K562 (cell line): ENCODE measurements around the gene TMTC4. TPM values are rescaled to one million over a fixed set of nuclear protein-coding genes. Genes with fewer than 3 reads are reported as not detected.

Experiments
- ATAC-seq: fragments of 200-7000 bp; cut with Tn5 transposase; 3 replicates; pipeline ENCODE4 v1.9.1; 2020; ENCODE audit warnings: moderate library complexity
- BruUV-seq: library from RNA; stranded (reverse); fragments of 400-500 nt; replicated peaks from 2 replicates; lab custom pipeline; 2021; lab: Mats Ljungman, UMichigan
- CTCF ChIA-PET: fragments of 300-600 bp; formaldehyde crosslinking; extraction: SDS; loops from one replicate; lab custom pipeline; 2021; ENCODE audit warnings: low intra/inter-chr PET ratio; lab: Yijun Ruan, JAX
- POLR2A ChIA-PET: fragments of 300-600, 350-650 bp; sonication (Branson Sonifier 250); formaldehyde crosslinking; extraction: SDS; loops from one replicate; lab custom pipeline; 2021; ENCODE audit warnings: antibody characterized with exemption, inconsistent platforms; lab: Yijun Ruan, JAX
- DNase-seq, 4 experiments: peaks; one replicate each; pipeline versions ENCODE4 v3.0.0 to v3.0.0-alpha.2; 2011 to 2018; ENCODE audit warnings: low spot score in 3 of 4, mixed read lengths in 3 of 4; ENCODE audit errors: extremely low read depth in 1 of 4
- FAIRE-seq: peaks from 2 replicates; lab custom pipeline; 2011; peaks lifted over from hg19 to GRCh38; lab: Jason Lieb, UNC
- H2AFZ ChIP-seq: 2 replicates; pipeline ENCODE4 v1.6.0; 2011; ENCODE audit warnings: low read depth, low read length, control low read depth, inconsistent platforms
- H3K27ac ChIP-seq: fragments of 200-600 bp; 3 replicates; pipeline ENCODE4 v1.8.0; 2011; ENCODE audit warnings: low read depth, mild to moderate bottlenecking, control low read depth, inconsistent platforms, low read length, moderate library complexity, mixed read lengths; ENCODE audit errors: extremely low read depth
- H3K27me3 ChIP-seq, 2 experiments: fragments of 300-600 bp in 1 of 2; 2 replicates in 1 of 2; 3 replicates in 1 of 2; pipeline versions ENCODE4 v1.6.0 to v1.8.0; 2011; ENCODE audit warnings: inconsistent platforms in 2 of 2, low read length in 2 of 2, mild to moderate bottlenecking in 1 of 2, mixed read lengths in 1 of 2, moderate library complexity in 1 of 2; ENCODE audit not compliant: control insufficient read depth in 2 of 2, insufficient read depth in 2 of 2
- H3K36me3 ChIP-seq: fragments of 300-600 bp; 3 replicates; pipeline ENCODE4 v1.8.0; 2011; ENCODE audit warnings: mild to moderate bottlenecking, low read length, inconsistent platforms; ENCODE audit not compliant: control insufficient read depth, insufficient read depth
- H3K4me1 ChIP-seq, 2 experiments: fragments of 200-600 bp in 1 of 2; replicated peaks in 1 of 2; 2 replicates in 1 of 2; 3 replicates in 1 of 2; pipeline versions ENCODE4 v1.5.1 to v1.8.0; 2011; ENCODE audit warnings: inconsistent platforms in 2 of 2, low read length in 2 of 2, mild to moderate bottlenecking in 1 of 2, mixed read lengths in 1 of 2, moderate library complexity in 1 of 2; ENCODE audit not compliant: control insufficient read depth in 2 of 2, insufficient read depth in 2 of 2
- H3K4me2 ChIP-seq: 2 replicates; pipeline ENCODE4 v1.6.1; 2011; ENCODE audit warnings: low read length, control low read depth, inconsistent platforms, mixed read lengths; ENCODE audit not compliant: insufficient read depth
- H3K4me3 ChIP-seq: fragments of 200-600 bp; sonication (generic), shearing (Covaris generic); 2 replicates; pipeline ENCODE4 v1.5.1; 2016; ENCODE audit warnings: control low read depth, inconsistent platforms
- H3K79me2 ChIP-seq: fragments of 200-600 bp; 3 replicates; pipeline ENCODE4 v1.8.0; 2011; ENCODE audit warnings: low read length, inconsistent platforms; ENCODE audit not compliant: control insufficient read depth, insufficient read depth
- H3K9ac ChIP-seq, 2 experiments: 2 replicates each; pipeline versions ENCODE4 v1.6.0 to v1.6.1; 2011; ENCODE audit warnings: low read depth in 2 of 2, low read length in 2 of 2, control low read depth in 1 of 2, inconsistent platforms in 1 of 2, mild to moderate bottlenecking in 1 of 2, mixed read lengths in 1 of 2; ENCODE audit not compliant: insufficient read depth in 1 of 2
- H3K9me1 ChIP-seq: one replicate; pipeline ENCODE4 v1.6.0; 2011; ENCODE audit warnings: inconsistent platforms, mild to moderate bottlenecking, low read length, moderate library complexity; ENCODE audit not compliant: control insufficient read depth, insufficient read depth
- H3K9me3 ChIP-seq: replicated peaks from 2 replicates; pipeline ENCODE4 v1.5.1; 2011; ENCODE audit warnings: low read depth, low read length, inconsistent platforms; ENCODE audit not compliant: control insufficient read depth, insufficient read depth
- H4K20me1 ChIP-seq: replicated peaks from 2 replicates; pipeline ENCODE4 v1.6.1; 2011; ENCODE audit warnings: low read length, inconsistent platforms, mixed read lengths; ENCODE audit not compliant: control insufficient read depth, insufficient read depth
- CBFB ChIP-seq: sonication (generic); formaldehyde crosslinking; IDR thresholded peaks from 2 replicates; pipeline ENCODE4 v1.4.0; 2020; ENCODE audit warnings: mild to moderate bottlenecking, missing genetic modification reagents
- CXXC5 ChIP-seq: fragments of 250-450 bp; sonication (Bioruptor Pico); IDR thresholded peaks from 2 replicates; pipeline ENCODE4 v1.8.0; 2022; ENCODE audit warnings: inconsistent platforms, mild to moderate bottlenecking, moderate library complexity
- ESRRA ChIP-seq: fragments of 450-650 bp; IDR thresholded peaks from 2 replicates; pipeline ENCODE4 v1.6.1; 2014; ENCODE audit warnings: low read depth, mild to moderate bottlenecking, moderate library complexity, borderline replicate concordance
- MEIS2 ChIP-seq: fragments of 450-650 bp; IDR thresholded peaks from 2 replicates; pipeline ENCODE4 v1.6.1; 2014; ENCODE audit warnings: mild to moderate bottlenecking; ENCODE audit not compliant: partially characterized antibody
- PRDM10 ChIP-seq: fragments of 450-650 bp; IDR thresholded peaks from 2 replicates; pipeline ENCODE4 v1.6.1; 2018; ENCODE audit not compliant: partially characterized antibody
- RCOR1 ChIP-seq, 2 experiments: IDR thresholded peaks; 2 replicates each; pipeline ENCODE4 v1.6.1; 2012; ENCODE audit warnings: low read depth in 2 of 2, low read length in 2 of 2, borderline replicate concordance in 1 of 2, improper control_type of control experiment in 1 of 2
- ZFP30 ChIP-seq: fragments of 250-450 bp; sonication (Bioruptor Pico); IDR thresholded peaks from 2 replicates; pipeline ENCODE4 v1.8.0; 2022; ENCODE audit warnings: moderate library complexity, mild to moderate bottlenecking, inconsistent platforms, borderline replicate concordance
- ZNF407 ChIP-seq: fragments of 450-650 bp; IDR thresholded peaks from 2 replicates; pipeline ENCODE4 v1.6.1; 2016; ENCODE audit warnings: low read depth
- WGBS: fragments of 100-300 bp; shearing (Covaris generic); methylation state at CpG from one replicate; pipeline ENCODE4 v1.1.6; 2016; ENCODE audit warnings: low coverage, mixed read lengths; ENCODE audit not compliant: insufficient coverage; ENCODE audit errors: missing lambda C conversion rate; 5-methylcytosine and 5-hydroxymethylcytosine counted together
- in situ Hi-C: fragments of 300-500 bp; cut with MboI; formaldehyde crosslinking; loops from 4 replicates; pipeline ENCODE4 v1.15.0; 2018; ENCODE audit warnings: inconsistent platforms, mixed read lengths
- intact Hi-C: fragments of 100-400 bp; cut with micrococcal nuclease; formaldehyde crosslinking; loops from 2 replicates; pipeline ENCODE4 v1.14.2; 2022
- polyA plus RNA-seq, 8 experiments: library from polyadenylated mRNA; depleted of rRNA in 4 of 8; stranded (reverse) in 5 of 8; unstranded in 3 of 8; fragments of >200 nt; fragmentation: Nextera tagmentation in 2 of 8; fragmentation: Illumina TruSeq in 1 of 8; extraction: Ambion mirVana in 2 of 8; extraction: Trizol in 1 of 8; gene quantifications; 2 replicates each; pipeline versions ENCODE4 v1.2.1 to v1.2.3, GENCODE V29; 2011 to 2014; ENCODE audit warnings: inconsistent platforms in 1 of 8, missing spikeins in 1 of 8
- total RNA-seq, 7 experiments: library from RNA; depleted of rRNA in 6 of 7; stranded (reverse); fragments of >200 nt in 6 of 7; fragmentation: Illumina TruSeq in 2 of 7; extraction: Trizol in 2 of 7; gene quantifications; 2 replicates each; pipeline versions ENCODE4 v1.2.1 to v1.2.3, GENCODE V29; 2011 to 2021; ENCODE audit warnings: low replicate concordance in 1 of 7

The TMTC4 gene
- total and polyA plus RNA-seq, 9 of the 15 experiments (the other 6 are each of a cell fraction or from before 2014, with no cell fraction given): 3.5 to 16.7 (median 11.8) TPM

GRCh38 chr13:100594255-100594654 lies 80.3 kb downstream of the TMTC4 start:
- peak overlapping the region; percentile 26; the same call in 1 of the 2 replicates for H3K4me2 ChIP-seq
- CTCF ChIA-PET: no interaction called here
- no peak overlapping the region for H3K4me3 ChIP-seq
- TF ChIP-seq ZNF407: no peak
- peak; percentile 89 for TF ChIP-seq ESRRA
- 0 out of 4 replicates have a peak, but pooled peaks of 1 of the 2 experiments have one; percentile 37 for TF ChIP-seq RCOR1 (IDR thresholded peaks at IDR 0.05; ENCODE audit: borderline replicate concordance in 1 of 2, low read depth in 2 of 2, low read length in 2 of 2)
- 0 out of 2 replicates have a peak, but pooled peaks have one; percentile 12 for TF ChIP-seq CXXC5 (CRISPR knock-in tag)
- peak; percentile 34 for TF ChIP-seq MEIS2
- TF ChIP-seq CBFB: no peak
- TF ChIP-seq ZFP30: no peak
- peak; percentile 60 for TF ChIP-seq PRDM10
- TF ChIP-seq, all 486 proteins: peak for 5
- Histone ChIP-seq H2AFZ (peak overlapping the region; percentile 62; the same call in 1 of the 2 replicates), H3K79me2 (no peaks in the 10 kb centered on the region), H3K9me1 (no peaks in the 10 kb centered on the region), H3K27me3 (no peaks in the 10 kb centered on the region), H3K9me3 (no peaks in the 10 kb centered on the region), H4K20me1 (no peaks in the 10 kb centered on the region), H3K27ac (no peak overlapping the region), H3K9ac (no peak overlapping the region), H3K4me1 (peaks cover 0 to 2% of the 10 kb centered on the region in 2 experiments; a peak in 2 of 5 replicates), H3K36me3 (no peaks in the 10 kb centered on the region)
- peak in 2 of 4 experiments; percentile 24 to 27 for DNase-seq
- BruUV-seq: no TSS peak
- no peak for FAIRE-seq
- intact Hi-C loops: no loop called here
- POLR2A ChIA-PET: no interaction called here
- in situ Hi-C loops: no loop called here
- 23% methylated on average over 9 of the region's 9 CpGs for WGBS
- 0 out of 3 replicates have a peak, but pooled peaks have one; percentile 24 for ATAC-seq
